Omental fat pad (tissue), 4 donors: Measurements from ENCODE around the gene NSMCE4A. TPM values are rescaled to one million over a fixed set of nuclear protein-coding genes. Genes with fewer than 3 reads are reported as not detected.
"Not testable (repeated sequence)": the region's sequence is repeated elsewhere in the genome, so short reads cannot be mapped to it uniquely, and the experiment has no call there.

Experiments used
- ATAC-seq: fragments of 150-250 bp; one replicate; pipeline ENCODE4 v1.9.1; 2016; ENCODE audit warnings: mild to moderate bottlenecking, moderate library complexity; ENCODE audit not compliant: low FRiP score
- DNase-seq: peaks from one replicate; pipeline ENCODE4 v3.0.0-alpha.2; 2019; ENCODE audit warnings: low spot score
- CTCF ChIP-seq, 3 donors: fragments of 450-650 bp; IDR thresholded peaks; one replicate each; pipeline ENCODE4 v1.5.1; 2016 to 2017; ENCODE audit warnings: antibody characterized with exemption in 3 of 3, mild to moderate bottlenecking in 3 of 3, moderate library complexity in 2 of 3
- total RNA-seq, 4 donors: library from RNA; depleted of rRNA; stranded (reverse); fragments of >200 nt; gene quantifications; one replicate each; pipeline ENCODE4 v1.1.0, GENCODE V29; 2016

The NSMCE4A gene
- total RNA-seq, 4 donors from 2014 or later: 36.0 to 99.1 (median 58.9) TPM

- ATAC-seq: no peak
- TF ChIP-seq CTCF (IDR thresholded peaks at IDR 0.05): no peak
- DNase-seq: no peak
Observed at GRCh38 chr10:121936295-121936694, 38.7 kb downstream of the NSMCE4A start.

DNA sequence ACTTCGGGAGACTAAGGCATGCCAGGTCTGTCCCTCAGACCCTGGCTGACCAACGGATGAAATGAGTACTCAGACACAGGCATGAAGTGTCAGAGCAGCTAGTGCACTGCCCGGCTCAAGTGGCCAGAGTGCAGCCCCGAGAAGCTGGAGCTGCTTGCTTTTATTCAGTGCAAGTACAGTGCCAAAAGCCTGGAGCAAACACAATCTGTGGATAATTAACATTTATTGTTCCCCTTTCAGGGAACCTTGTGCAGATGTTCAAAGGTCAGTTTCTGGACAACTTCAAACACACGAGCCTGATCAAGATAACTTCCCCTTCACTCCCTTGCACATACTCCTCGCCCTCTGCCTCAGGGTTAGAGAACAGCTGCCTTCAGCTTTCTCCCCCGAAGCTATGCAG lies 39.3 kb downstream of the NSMCE4A start:
- no peak for ATAC-seq
- TF ChIP-seq CTCF (IDR thresholded peaks at IDR 0.05): no peak

GRCh38 chr10:121930268-121931085 lies 44.5 kb downstream of the NSMCE4A start:
- not testable (repeated sequence) for DNase-seq

More for the DNA sequence above, 39.3 kb downstream of the NSMCE4A start:
- DNase-seq: no peak

GRCh38 chr10:121929585-121930267 lies 45.3 kb downstream of the NSMCE4A start:
- not testable (repeated sequence) for DNase-seq, ATAC-seq

More at GRCh38 chr10:121930268-121931085, 44.5 kb downstream of the NSMCE4A start:
- not testable (repeated sequence) for ATAC-seq

DNA sequence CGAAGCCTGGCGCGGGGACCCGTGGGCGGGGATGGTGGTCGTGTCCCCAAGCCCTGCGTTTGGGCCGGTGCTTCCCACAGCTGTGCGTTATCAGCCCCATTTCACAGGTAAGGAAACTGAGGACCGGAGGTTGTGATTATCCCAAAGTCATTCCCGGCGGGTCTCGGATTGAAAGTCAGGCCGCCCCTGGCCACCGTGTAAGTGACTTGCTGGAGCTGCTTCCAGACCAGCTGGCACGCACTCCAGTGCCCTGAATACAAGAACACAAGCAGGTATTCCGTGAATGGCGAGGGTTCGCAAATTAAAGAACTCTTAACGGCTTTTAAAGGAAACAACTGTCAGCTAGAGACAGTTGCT lies 46.5 kb downstream of the NSMCE4A start:
- DNase-seq: no peak
- TF ChIP-seq CTCF (IDR thresholded peaks at IDR 0.05): no peak
- ATAC-seq: no peak

DNA sequence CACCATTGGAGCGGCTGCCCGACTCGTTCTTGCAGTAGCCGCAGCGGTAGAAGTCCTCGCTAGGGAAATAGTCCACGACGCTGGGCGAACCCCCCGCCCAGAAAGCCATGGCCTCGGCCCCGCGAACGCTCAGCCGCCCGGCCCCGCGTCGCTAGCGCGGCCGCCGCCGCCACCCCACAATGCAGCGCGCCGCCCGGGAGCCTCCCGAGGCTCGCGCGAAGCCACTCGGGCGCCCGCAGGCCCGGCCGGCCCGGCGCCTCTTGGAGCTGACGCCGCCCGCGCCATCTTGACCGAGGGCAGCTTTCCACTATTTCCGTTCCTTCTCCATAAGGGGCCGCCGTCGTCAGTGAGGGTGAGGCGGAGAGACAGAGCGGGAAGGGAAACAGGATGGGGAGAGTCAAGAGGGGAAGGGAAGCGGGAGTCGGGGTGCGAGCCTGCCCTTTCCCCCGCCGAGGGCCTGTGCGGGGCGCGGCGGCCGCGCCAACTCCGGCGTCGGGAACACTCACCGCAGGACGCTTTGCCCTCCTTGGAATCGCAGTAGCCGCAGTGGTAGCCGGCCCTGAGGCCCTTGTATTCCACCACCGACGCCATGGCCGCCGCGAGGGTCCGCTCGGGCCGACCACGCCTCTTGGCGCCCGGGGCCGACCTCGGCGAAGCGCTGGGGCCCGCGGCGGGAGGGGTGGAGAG lies 47.0 kb downstream of the NSMCE4A start, which contains the start of gene ATE1:
Gene ATE1 (minus strand): TSS at position 191 of the 687 bp plus-strand sequence. CDS start 82 bp downstream, at position 109.
- DNase-seq: peak; percentile 61
- ATAC-seq: peak; percentile 98
- TF ChIP-seq CTCF (IDR thresholded peaks at IDR 0.05): no peak

GRCh38 chr10:121927318-121927840 lies 47.6 kb downstream of the NSMCE4A start:
- no peak for TF ChIP-seq CTCF (IDR thresholded peaks at IDR 0.05)
- peak; percentile 90 for ATAC-seq
- DNase-seq: peak; percentile 32
